Hematopoietic multipotent progenitor cell treated with erythropoietin and hydrocortisone succinate and interleukin-3 and kit ligand, for 6 days (in vitro differentiated cells): Measurements from ENCODE around the gene PRIM1.
"Not testable (repeated sequence)": the region's sequence is repeated elsewhere in the genome, so short reads cannot be mapped to it uniquely, and the experiment has no call there.

Experiments used
- DNase-seq: peaks from one replicate; pipeline ENCODE4 v3.0.0-alpha.2; 2015

The PRIM1 gene

DNA sequence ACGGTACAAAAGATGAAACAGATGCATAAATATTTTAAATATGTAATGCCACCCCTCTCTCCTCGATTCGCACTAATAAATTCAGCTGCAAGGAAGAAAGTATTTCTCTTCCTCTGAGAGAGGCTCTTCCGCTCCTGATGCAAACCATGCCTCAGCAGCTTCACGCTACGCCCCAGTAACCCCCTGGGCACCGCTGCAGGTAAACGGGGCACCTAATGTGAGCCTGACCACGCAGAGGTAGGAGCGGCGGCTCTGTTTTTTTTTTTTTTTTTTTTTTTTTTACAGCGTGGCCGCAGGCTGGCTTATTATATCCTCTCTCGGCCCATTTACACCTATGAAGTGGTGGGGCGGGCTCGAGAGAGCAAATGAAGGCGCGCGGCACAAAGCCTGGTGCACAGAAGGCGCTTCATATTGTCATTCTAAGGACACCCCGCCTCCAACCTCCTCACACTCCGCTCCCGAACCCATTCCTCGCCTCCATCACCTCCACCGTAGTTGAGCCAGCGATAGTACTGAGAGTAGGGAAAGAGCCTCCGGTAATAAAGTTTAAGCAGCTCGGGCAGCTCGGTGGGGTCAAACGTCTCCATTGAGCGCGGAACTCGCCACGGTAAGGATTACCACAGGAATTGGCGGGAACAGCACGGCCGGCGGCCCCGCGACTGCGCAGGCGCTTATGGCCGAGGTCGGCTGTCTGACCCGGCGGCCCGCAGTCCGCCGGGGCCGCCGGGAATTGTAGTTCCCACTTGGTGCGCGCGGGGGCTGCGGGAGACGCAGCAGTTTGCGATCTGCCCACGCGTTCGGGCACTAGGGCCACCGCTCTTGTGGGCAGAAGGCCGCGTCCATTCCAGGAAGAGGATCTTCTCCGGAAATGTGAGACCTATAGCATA is at the start of gene PRIM1:
Gene PRIM1 (minus strand): TSS at position 612 of the 887 bp plus-strand sequence. CDS start 25 bp downstream, at position 587.
- DNase-seq = peak; percentile 94

GRCh38 chr12:56800221-56800620 is 48.1 kb upstream of the PRIM1 start:
- no peak for DNase-seq

DNA sequence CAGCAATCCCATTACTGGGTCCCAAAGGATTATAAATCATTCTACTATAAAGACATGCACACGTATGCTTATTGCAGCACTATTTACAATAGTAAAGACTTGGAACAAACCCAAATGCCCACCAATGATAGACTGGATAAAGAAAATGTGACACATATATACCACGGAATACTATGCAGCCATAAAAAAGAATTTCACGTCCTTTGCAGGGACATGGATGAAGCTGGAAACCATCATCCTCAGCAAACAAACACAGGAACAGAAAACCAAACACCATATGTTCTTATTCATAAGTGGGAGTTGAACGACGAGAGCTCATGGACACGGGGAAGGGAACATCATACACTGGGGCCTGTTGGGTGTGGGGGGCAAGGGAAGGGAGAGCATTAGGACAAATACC is 47.2 kb upstream of the PRIM1 start:
- not testable (repeated sequence) for DNase-seq

DNA sequence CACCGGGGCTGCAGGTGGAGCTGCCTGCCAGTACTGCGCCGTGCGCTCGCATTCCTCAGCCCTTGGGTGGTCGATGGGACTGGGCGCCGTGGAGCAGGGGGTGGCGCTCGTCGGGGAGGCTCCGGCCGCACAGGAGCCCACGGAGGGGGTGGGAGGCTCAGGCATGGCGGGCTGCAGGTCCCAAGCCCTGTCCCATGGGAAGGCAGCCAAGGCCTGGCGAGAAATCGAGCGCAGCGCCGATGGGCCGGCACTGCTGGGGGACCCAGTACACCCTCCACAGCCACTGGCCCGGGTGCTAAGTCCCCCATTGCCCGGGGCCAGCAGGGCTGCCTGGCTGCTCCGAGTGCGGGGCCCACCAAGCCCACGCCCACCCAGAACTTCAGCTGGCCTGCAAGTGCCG is 43.7 kb upstream of the PRIM1 start:
- DNase-seq = not testable (repeated sequence)

- not testable (repeated sequence) for DNase-seq
These were observed 43.0 kb upstream of the PRIM1 start for GRCh38 chr12:56795046-56795562.

DNA sequence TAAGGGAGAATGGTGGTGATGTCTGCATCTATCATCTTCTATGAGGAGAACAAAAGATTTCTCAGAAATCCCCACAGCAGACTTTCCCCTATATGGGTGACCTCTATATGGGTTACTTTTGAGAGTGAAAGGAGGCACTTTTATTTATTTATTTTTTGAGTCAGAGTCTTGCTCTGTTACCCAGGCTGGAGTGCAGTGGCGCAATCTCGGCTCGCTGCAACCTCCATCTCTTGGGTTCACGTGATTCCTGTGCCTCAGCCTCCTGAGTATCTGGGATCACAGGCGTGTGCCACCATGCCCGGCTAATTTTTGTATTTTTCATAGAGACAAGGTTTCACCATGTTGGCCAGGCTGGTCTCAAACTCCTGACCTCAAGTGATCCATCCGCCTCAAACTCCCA is 41.0 kb upstream of the PRIM1 start:
- DNase-seq = not testable (repeated sequence)

- DNase-seq = no peak
These were observed 40.6 kb upstream of the PRIM1 start for GRCh38 chr12:56792678-56793077.

GRCh38 chr12:56789429-56789828 is 37.3 kb upstream of the PRIM1 start:
- DNase-seq = not testable (repeated sequence)

DNA sequence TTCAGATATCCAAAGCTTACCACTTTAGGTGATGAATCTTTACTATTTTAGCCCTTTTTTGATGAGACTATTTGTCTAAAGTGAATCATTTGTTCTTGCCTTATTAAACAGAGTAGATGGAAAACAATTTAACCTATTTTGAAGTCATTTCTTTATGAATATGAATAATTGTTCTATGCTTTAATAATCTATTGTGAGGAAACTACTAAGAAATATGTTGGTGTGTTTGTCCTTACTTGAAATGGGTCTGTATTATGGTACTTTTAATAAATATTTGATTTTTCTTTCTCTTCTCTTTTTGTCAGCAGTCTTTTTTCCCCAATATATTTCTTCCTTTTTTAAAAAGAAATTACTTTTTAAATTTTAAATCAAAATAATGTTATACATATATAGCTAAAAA is 35.4 kb upstream of the PRIM1 start:
- no peak for DNase-seq

DNA sequence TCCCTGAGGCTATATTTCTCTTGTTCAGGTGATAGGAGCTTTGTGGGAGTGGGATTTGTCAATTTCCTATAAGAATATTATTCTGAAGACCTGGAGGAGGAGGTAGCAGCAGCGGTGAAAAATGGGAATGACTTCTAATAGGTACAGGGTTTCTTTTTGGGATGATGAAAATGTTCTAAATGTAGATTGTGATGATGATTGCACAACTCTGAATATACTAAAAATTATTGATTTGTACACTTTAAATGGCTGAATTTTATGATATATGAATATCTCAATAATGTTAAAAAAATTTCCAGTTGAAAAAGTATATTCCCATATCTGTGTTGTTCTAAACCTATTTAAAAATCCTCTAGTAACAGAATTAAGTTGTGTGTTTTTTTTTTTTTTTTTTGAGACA is 33.8 kb upstream of the PRIM1 start:
- DNase-seq = no peak

DNA sequence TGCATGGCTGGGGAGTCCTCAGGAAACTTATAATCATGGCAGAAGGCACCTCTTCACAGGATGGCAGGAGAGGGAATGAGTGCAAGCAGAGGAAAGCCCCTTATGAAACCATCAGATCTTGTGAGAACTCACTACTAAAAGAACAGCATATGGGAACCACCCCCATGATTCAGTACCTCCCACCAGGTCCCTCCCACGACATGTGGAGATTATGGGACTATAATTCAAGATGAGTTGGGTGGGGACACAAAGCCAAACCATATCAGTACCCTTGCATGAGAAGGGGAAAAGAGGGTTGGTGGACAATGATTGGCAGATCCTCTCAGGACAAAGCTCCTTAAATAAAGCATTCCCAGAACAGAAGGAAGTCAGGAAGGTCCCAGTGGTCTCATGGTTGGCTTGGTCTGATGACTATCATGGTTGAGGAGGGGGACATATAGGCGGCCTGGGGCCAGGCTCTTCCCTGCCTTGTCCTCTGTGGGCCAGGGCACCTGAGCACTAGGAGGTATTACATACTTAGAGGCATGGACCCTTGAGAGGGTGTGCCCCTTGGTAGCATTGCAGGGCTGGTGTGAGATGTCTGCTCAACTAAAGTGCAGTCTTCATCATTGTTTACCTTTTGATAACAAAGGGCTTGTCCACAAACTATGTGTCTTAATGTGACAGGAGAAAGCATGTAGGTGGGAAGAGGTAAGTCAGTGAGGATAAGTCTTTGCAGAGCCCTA is 33.2 kb upstream of the PRIM1 start:
- DNase-seq = peak; percentile 66

DNA sequence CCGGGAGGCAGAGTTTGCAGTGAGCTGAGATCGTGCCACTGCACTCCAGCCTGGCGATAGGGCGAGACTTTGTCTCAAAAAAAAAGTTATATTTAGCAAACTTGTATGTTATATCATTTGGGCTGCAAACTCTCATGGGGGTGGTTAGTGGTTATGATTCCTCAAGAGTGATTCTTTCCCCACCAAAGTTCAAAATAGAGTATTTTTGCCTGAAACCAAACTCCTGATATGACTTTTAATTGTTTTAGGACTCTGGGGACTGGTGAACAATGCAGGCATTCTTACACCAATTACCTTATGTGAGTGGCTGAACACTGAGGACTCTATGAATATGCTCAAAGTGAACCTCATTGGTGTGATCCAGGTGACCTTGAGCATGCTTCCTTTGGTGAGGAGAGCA is 29.6 kb upstream of the PRIM1 start:
- no peak for DNase-seq

DNA sequence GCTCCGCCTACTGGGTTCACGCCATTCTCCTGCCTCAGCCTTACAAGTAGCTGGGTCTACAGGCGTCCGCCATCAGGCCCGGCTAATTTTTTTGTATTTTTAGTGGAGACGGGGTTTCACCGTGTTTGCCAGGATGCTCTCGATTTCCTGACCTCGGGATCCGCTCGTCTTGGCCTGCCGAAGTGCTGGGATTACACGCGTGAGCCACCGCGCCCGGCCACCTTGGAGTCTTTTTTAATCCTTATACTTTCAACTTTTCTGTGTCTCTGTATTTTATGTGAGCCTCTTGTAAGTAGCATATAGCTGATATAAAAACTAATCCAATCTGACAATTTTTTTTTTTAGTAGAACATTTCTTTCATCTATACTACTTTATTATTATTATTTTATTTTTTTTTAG is 26.6 kb upstream of the PRIM1 start:
- DNase-seq = no peak

DNA sequence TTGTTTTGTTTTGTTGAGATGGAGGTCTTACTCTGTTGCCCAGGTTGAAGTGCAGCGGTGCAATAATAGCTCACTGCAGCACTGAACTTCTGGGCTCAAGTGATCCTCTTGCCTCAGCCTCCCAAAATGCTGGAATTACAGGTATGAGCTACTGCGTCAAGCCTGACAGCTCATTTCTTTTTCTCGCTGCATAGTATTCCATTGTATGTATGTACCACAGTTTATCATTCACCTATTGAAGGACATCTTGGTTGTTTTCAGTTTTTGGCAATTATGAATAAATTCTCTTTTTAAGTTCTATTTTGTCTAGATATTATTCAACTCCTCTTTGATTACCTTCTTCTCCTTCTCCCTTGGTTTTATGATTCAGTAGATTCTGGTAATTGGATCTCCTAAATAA is 24.5 kb upstream of the PRIM1 start:
- DNase-seq = no peak

GRCh38 chr12:56775638-56776037 is 23.5 kb upstream of the PRIM1 start:
- no peak for DNase-seq

- DNase-seq = no peak
These were observed 21.0 kb upstream of the PRIM1 start for GRCh38 chr12:56773113-56773512.

- DNase-seq = no peak
These were observed 20.5 kb upstream of the PRIM1 start for GRCh38 chr12:56772625-56773024.

DNA sequence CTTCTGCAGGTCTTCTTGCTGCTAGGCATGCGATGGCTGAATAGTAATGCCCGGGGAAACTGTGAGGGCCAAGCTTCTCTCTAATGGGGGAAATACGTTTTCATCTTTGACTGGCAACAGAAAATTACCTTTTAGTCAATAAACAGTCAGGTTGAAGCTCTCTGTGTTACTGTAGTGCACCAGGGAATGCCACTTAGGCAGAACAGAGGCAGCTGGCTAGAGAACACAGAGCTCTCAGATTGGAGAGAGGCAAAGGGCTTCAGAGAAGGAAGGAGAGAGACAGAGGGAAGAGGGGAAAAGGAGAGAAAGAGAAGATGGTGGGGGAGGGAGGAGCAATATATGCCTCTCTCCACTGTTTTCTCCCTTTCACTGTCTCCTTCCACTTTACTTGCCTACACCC is 17.7 kb upstream of the PRIM1 start:
- no peak for DNase-seq

DNA sequence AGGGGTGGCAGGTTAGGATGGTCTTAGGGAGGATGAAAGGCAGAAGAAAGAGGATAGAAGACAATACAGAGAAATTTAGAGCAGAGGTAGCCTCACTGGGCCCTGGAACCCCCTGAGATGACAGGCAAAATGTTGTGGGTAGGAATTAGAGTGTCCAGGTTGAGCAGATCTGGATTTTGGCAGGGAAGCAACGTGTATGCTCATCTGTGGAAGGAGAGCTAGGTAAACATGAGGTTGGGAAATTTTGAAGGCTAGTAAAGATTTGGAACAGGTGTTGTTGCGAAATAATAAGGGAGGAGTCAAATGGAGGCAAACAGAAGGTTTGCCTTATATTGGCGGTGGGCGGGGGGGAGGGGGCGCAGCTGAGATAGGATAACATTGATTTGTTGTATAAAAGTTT is 16.3 kb upstream of the PRIM1 start:
- no peak for DNase-seq

DNA sequence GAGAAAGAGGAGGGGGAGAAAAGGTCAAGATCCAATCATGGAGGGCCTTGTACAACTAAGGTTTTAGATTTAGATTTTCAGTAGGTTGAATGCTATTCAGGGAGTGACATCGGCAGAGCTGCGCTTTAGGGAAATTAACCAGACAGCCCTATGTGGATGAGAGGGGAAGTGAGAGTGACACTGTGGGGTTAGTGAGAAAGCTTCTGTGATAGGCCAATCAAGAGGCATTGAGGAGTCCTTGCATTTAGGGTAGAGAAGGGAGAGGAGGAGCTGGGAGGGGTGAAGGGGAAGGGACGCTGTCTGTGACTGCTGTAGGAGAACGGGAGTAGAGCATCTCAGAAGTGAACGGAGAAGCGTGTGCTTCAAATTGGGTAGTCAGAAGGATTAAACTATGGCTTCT is 14.4 kb upstream of the PRIM1 start:
- no peak for DNase-seq

- DNase-seq = no peak
These were observed 11.9 kb upstream of the PRIM1 start for GRCh38 chr12:56763753-56764657.

- no peak for DNase-seq
These were observed 9.7 kb upstream of the PRIM1 start for GRCh38 chr12:56761812-56762211.

DNA sequence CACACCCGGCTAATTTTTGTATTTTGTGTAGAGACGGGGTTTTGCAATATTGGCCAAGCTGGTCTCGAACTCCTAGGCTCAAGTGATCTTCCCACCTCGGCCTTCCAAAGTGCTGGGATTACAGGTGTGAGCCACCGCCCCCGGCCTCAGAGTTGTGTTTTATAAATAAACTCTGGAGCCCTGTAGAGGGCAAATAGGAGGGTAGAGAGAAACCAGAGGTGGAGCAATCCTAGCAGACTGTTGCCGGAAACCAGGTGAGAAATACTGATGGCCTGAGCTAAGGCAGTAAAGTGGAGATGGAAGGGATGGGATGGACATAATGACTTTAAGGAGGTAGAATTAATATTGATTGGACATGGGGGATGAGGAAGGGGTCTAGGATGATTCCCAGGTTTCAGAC is 8.3 kb upstream of the PRIM1 start:
- DNase-seq = no peak
